ENCODE measurements around the gene PTPRM. TPM values are rescaled to one million over a fixed set of nuclear protein-coding genes. Genes with fewer than 3 reads are reported as not detected.

The PTPRM gene
- total RNA-seq, 4 donors from 2014 or later = 81.5 to 98.9 (median 86.8) TPM

DNA sequence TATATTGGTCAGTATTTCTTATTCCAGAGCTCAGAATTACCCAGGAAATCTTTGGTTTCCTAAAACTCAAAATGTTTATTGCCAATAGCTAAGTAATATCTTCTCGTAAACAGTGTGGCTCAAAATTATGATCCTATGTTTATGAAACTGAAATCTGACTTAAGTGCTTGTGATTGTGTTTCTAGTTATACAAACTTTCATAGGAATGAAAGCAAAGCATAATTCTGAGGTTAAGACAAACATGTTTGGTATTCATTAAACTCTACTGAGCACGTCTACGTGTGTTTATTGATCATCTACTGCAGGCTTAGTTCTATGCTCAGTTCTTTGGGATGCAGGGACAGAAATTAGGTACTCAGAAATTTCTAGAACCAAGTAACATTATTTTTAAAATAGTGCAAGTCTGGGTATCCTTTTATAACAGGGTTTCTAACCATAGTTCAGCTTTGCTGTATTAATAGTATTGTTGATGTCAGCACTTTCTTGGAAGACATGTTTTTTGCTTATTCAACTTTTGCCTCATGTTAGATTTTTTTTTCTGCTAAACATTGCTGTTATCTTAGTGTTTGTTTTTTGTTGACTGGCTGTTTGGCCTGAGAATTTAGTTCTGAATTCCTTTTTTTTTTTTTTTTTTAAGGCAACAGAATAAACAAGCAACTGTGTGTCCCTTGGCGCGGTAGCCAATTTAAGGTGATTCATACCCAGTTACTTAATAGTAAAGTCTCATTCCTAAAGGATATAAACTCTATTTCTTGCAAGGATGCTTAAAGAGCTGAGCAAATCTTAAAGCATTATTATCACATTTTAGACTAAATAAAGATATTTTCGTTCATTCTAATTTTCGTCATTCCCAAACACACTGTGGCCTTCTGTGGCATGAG, 31.3 kb downstream of the PTPRM start:
- TF ChIP-seq EP300 (IDR thresholded peaks at IDR 0.05) (no peak), POLR2A (IDR thresholded peaks at IDR 0.05) (no peak), POLR2AphosphoS5 (IDR thresholded peaks at IDR 0.05) (no peak)
- TF ChIP-seq, protein P1, sequence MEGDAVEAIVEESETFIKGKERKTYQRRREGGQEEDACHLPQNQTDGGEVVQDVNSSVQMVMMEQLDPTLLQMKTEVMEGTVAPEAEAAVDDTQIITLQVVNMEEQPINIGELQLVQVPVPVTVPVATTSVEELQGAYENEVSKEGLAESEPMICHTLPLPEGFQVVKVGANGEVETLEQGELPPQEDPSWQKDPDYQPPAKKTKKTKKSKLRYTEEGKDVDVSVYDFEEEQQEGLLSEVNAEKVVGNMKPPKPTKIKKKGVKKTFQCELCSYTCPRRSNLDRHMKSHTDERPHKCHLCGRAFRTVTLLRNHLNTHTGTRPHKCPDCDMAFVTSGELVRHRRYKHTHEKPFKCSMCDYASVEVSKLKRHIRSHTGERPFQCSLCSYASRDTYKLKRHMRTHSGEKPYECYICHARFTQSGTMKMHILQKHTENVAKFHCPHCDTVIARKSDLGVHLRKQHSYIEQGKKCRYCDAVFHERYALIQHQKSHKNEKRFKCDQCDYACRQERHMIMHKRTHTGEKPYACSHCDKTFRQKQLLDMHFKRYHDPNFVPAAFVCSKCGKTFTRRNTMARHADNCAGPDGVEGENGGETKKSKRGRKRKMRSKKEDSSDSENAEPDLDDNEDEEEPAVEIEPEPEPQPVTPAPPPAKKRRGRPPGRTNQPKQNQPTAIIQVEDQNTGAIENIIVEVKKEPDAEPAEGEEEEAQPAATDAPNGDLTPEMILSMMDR (IDR thresholded peaks at IDR 0.05) = no peak
- H3K9me3 ChIP-seq = no peaks in the 10 kb centered on the region
- H3K4me3 ChIP-seq = no peak overlapping the region
- H3K27me3 ChIP-seq = no peaks in the 10 kb centered on the region
- H3K4me1 ChIP-seq = peaks cover 3 to 55% (median 7%) of the 10 kb centered on the region in 3 donors
- no peak overlapping the region for H3K27ac ChIP-seq
- 79 to 92% methylated on average over 7 of the region's 7 CpGs for WGBS, 2 donors (ENCODE audit: low coverage in 1 of 2)
- no peak for ATAC-seq
- H3K36me3 ChIP-seq = no peaks in the 10 kb centered on the region

DNA sequence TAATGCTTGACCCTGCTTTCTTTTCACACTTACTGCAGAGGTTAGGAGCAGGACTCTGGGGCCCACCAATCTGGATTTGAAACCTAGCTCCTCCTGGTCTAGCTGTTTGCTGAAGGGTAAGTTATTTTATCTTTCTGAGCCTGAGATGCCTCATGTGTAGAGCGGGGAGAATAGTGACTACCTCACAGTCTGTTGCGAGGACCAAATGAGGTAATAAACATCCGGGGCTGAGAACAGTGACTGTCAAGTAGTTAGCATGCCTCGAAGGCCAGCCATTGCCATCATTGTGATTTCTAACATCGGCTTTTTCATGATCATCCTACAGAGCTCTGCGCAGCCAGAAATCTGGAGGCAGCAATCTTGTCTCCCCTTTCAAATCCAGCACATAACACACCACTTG, 32.9 kb downstream of the PTPRM start:
- Histone ChIP-seq H3K9me3 (no peaks in the 10 kb centered on the region), H3K36me3 (no peaks in the 10 kb centered on the region), H3K4me1 (peaks cover 3 to 67% (median 11%) of the 10 kb centered on the region in 3 donors), H3K27ac (no peak overlapping the region), H3K4me3 (no peak overlapping the region), H3K27me3 (no peaks in the 10 kb centered on the region)
- TF ChIP-seq, protein P1 (IDR thresholded peaks at IDR 0.05) = no peak
- TF ChIP-seq POLR2AphosphoS5 (IDR thresholded peaks at IDR 0.05) (no peak), EP300 (IDR thresholded peaks at IDR 0.05) (no peak), POLR2A (IDR thresholded peaks at IDR 0.05) (no peak)
- ATAC-seq = no peak
- 92 to 93% methylated on average over 4 to 5 of the region's 6 CpGs for WGBS, 2 donors (ENCODE audit: low coverage in 1 of 2)

DNA sequence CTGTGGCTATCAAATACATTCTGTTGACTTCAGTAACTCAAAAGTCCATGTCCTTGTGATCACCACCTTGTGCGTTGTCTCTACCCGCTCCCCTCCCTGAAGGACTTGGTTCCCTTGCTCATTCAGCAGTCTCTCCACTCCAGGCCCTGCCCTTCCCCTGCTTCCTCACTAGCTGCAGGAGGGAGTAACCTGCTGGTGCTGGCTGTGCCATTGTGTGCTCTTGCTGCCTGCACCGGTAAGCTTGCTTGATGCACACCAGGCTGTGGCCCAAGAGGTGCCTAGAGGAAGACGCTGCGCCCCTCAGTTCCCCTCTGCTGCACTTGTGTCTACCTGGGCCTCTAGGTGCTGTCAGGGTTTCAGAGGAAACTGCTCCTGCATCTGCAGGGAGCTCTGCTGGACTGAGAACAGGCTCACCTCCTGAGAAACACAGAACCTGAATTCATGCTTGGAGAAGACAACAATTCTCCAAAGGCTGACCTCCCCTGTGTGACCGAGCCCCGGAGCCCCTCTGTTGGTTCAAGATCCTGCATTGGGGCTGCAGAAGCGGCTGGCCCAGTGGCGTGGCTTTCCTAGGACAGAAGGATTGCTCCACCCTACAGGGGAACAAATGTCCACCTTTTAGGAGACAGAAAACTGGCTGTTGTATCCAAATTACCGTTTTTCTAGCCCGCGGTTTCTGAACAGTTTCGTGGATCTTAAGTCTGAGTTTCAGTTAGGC, 33.6 kb downstream of the PTPRM start:
- Histone ChIP-seq H3K4me3 (no peak overlapping the region), H3K9me3 (no peaks in the 10 kb centered on the region), H3K27me3 (no peaks in the 10 kb centered on the region), H3K27ac (no peak overlapping the region), H3K36me3 (no peaks in the 10 kb centered on the region), H3K4me1 (peaks cover 2 to 65% (median 9%) of the 10 kb centered on the region in 3 donors)
- TF ChIP-seq, protein P1 (IDR thresholded peaks at IDR 0.05) = no peak
- no peak for TF ChIP-seq EP300 (IDR thresholded peaks at IDR 0.05)
- no peak for TF ChIP-seq POLR2A (IDR thresholded peaks at IDR 0.05)
- TF ChIP-seq POLR2AphosphoS5 (IDR thresholded peaks at IDR 0.05) = no peak
- 87 to 88% methylated on average over 6 to 7 of the region's 13 CpGs for WGBS, 2 donors (ENCODE audit: low coverage in 1 of 2)
- ATAC-seq = no peak

DNA sequence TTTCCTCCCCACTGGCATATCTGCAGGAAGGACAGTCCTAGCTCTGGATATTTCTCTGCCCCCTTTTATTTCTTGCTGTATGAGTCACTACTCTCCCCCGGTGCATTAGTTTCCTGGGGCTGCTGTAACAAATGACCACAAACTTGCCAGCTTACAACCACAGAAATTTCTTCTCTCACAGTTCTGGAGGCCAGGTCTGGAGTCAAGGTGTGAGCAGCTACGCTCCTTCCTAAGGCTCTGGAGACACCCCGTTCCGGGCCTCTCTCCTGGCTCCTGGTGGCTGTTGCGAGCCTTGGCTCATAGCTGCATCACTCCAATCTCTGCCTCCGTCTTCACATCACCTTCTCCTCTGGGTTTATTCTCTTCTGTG, 34.1 kb downstream of the PTPRM start:
- H3K27ac ChIP-seq = no peak overlapping the region
- TF ChIP-seq, protein P1 (IDR thresholded peaks at IDR 0.05) = no peak
- TF ChIP-seq EP300 (IDR thresholded peaks at IDR 0.05) = no peak
- TF ChIP-seq POLR2AphosphoS5 (IDR thresholded peaks at IDR 0.05) = no peak
- TF ChIP-seq POLR2A (IDR thresholded peaks at IDR 0.05) = no peak
- WGBS, 2 donors (ENCODE audit: low coverage in 1 of 2) = 75 to 86% methylated on average over 2 to 6 of the region's 6 CpGs
- H3K9me3 ChIP-seq = no peaks in the 10 kb centered on the region
- peaks cover 0 to 65% (median 9%) of the 10 kb centered on the region in 3 donors for H3K4me1 ChIP-seq
- no peak for ATAC-seq
- no peaks in the 10 kb centered on the region for H3K27me3 ChIP-seq
- no peak overlapping the region for H3K4me3 ChIP-seq
- no peaks in the 10 kb centered on the region for H3K36me3 ChIP-seq

Data from gastroesophageal sphincter (tissue), 4 donors.